Hippocampal formation (tissue), 2 donors: ENCODE measurements around the gene SLC18A3.

Experiments used
- DNase-seq, 2 donors: peaks; one replicate each; lab custom pipeline; 2025; lab: John Stamatoyannopoulos, UW

The SLC18A3 gene

GRCh38 chr10:49596493-49596809 is 13.7 kb upstream of the SLC18A3 start:
- DNase-seq = no peak

- no peak for DNase-seq
Observed at GRCh38 chr10:49596836-49597235, 13.3 kb upstream of the SLC18A3 start.

- no peak for DNase-seq
Observed at GRCh38 chr10:49597426-49598163, 12.5 kb upstream of the SLC18A3 start.

- DNase-seq = no peak
Observed at GRCh38 chr10:49598164-49598856, 11.8 kb upstream of the SLC18A3 start.

GRCh38 chr10:49598986-49599385 is 11.1 kb upstream of the SLC18A3 start:
- no peak for DNase-seq

- no peak for DNase-seq
Observed at GRCh38 chr10:49599546-49599945, 10.6 kb upstream of the SLC18A3 start.

GRCh38 chr10:49600046-49600445 is 10.1 kb upstream of the SLC18A3 start:
- DNase-seq = no peak

GRCh38 chr10:49600781-49601400 is 9.2 kb upstream of the SLC18A3 start:
- no peak for DNase-seq

- DNase-seq = no peak
Observed at GRCh38 chr10:49601857-49602256, 8.3 kb upstream of the SLC18A3 start.

- DNase-seq = no peak
Observed at GRCh38 chr10:49602380-49603023, 7.6 kb upstream of the SLC18A3 start.

GRCh38 chr10:49605216-49605938 is 4.7 kb upstream of the SLC18A3 start:
- no peak for DNase-seq

- no peak for DNase-seq
Observed at GRCh38 chr10:49605939-49606509, 4.1 kb upstream of the SLC18A3 start.

- DNase-seq = peak; percentile 0 to 21
Observed at GRCh38 chr10:49606981-49607535, 3.1 kb upstream of the SLC18A3 start.

- DNase-seq = no peak
Observed at GRCh38 chr10:49608166-49609005, 1.7 kb upstream of the SLC18A3 start.

- DNase-seq = no peak
Observed at GRCh38 chr10:49609006-49609282, 1.2 kb upstream of the SLC18A3 start.

GRCh38 chr10:49609283-49610113 is 612 bp upstream of the SLC18A3 start:
- DNase-seq = no peak

GRCh38 chr10:49610458-49611165 is 502 bp downstream of the SLC18A3 start:
- no peak for DNase-seq

GRCh38 chr10:49611166-49611815 is 1.2 kb downstream of the SLC18A3 start:
- no peak for DNase-seq
